Parathyroid adenoma (tissue), 2 donors: ENCODE measurements around the gene UTF1.

Source experiments
- H2AFZ ChIP-seq: fragments of 300-600 bp; sonication (generic); one replicate; pipeline ENCODE4 v1.7.0; 2017; ENCODE audit warnings: antibody characterized with exemption, mild to moderate bottlenecking
- H3K27ac ChIP-seq: fragments of 300-600 bp; sonication (generic); one replicate; pipeline ENCODE4 v1.7.0; 2017
- H3K27me3 ChIP-seq: fragments of 300-600 bp; sonication (generic); one replicate; pipeline ENCODE4 v1.7.0; 2017; ENCODE audit warnings: low read length; ENCODE audit not compliant: control insufficient read depth, insufficient read depth
- H3K36me3 ChIP-seq: fragments of 300-600 bp; sonication (generic); one replicate; pipeline ENCODE4 v1.7.0; 2017; ENCODE audit warnings: low read length; ENCODE audit not compliant: control insufficient read depth, insufficient read depth
- H3K4me1 ChIP-seq: fragments of 300-600 bp; sonication (generic); one replicate; pipeline ENCODE4 v1.7.0; 2017; ENCODE audit warnings: control low read depth
- H3K4me2 ChIP-seq: fragments of 300-600 bp; sonication (generic); one replicate; pipeline ENCODE4 v1.7.0; 2017; ENCODE audit warnings: low read length
- H3K4me3 ChIP-seq: fragments of 300-600 bp; sonication (generic); one replicate; pipeline ENCODE4 v1.7.0; 2017; ENCODE audit warnings: low read depth, low read length
- H3K79me2 ChIP-seq: fragments of 300-600 bp; sonication (generic); one replicate; pipeline ENCODE4 v1.7.0; 2017; ENCODE audit warnings: control low read depth
- H3K9ac ChIP-seq: fragments of 300-600 bp; sonication (generic); one replicate; pipeline ENCODE4 v1.7.0; 2017; ENCODE audit warnings: mild to moderate bottlenecking
- H3K9me3 ChIP-seq: fragments of 300-600 bp; sonication (generic); one replicate; pipeline ENCODE4 v1.7.0; 2017; ENCODE audit warnings: low read length; ENCODE audit not compliant: control insufficient read depth
- CTCF ChIP-seq: fragments of 300-600 bp; sonication (generic); IDR thresholded peaks from one replicate; pipeline ENCODE4 v1.7.0; 2017; ENCODE audit warnings: antibody characterized with exemption, mild to moderate bottlenecking
- donor health status: primary hyperparathyroidism.

UTF1 gene

DNA sequence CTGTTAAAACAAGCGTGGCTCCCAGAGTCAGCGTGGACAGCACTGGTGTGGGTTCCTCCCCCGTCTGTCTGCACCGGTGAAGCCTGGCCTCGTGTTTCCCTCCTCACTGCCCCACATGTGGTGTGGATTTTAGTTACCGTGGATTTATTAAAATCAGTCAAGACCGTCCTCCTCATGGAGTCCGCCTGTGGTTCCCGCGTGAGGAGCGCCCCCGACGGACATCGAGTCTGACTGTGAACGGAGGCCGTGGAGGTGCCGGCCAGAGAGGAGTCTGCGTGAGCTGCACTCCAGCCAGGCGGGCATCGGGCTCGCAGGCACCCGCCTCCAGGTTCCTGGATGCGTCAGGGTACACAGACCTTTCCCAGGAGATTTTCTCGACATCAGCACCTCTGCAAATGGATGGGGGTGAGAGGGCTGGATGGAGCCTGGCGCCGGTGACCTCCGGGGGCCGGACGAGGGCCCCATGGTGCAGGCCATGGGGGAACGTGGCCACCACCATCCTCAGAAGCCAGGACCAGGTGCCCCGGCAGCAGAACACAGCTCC, 26.3 kb upstream of the UTF1 start:
- no peak overlapping the region for H3K4me2 ChIP-seq
- H2AFZ ChIP-seq: no peak overlapping the region
- no peaks in the 10 kb centered on the region for H3K79me2 ChIP-seq
- H3K9ac ChIP-seq: no peak overlapping the region
- no peak overlapping the region for H3K27ac ChIP-seq
- no peak for TF ChIP-seq CTCF
- no peaks in the 10 kb centered on the region for H3K36me3 ChIP-seq
- no peaks in the 10 kb centered on the region for H3K4me1 ChIP-seq
- H3K27me3 ChIP-seq: no peaks in the 10 kb centered on the region
- no peaks in the 10 kb centered on the region for H3K9me3 ChIP-seq
- H3K4me3 ChIP-seq: no peak overlapping the region

DNA sequence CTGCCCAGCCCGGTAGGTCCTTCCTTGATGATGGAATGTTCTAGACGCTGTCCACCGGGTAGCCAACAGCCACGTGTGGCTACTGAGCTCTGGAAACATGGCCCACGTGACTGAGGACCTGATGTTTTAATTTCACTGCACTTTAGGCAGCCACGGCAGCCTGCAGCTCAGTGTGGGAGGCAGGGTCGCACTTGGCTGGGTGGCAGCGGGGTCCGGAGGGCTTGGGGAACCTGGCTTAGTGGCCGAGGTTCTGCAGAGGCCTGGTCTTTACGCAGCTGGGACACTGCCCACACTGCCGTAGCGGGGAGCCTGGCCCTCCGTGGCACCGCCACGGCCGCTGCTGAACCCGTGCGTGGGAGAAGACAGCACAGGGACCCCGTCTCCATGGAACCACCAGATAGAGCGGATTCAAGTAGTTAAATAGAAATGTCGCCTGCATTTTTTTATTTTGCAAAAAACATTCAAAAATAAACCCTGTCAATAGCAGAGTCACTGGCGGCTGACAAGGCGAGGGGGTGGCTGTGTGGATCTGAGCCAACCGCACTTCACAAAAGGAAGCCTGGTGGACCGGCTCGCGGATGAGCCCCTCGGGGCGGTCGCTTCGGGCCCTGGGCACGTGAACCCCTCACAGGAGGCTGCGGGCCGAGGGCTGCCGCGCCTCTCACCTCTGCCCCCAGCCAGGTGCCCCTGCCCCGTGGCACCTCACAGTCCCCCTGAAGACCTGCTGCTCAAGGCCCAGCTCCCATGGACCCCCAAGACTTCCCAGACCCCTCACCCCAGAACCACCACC, 25.6 kb upstream of the UTF1 start:
- Histone ChIP-seq H3K4me1 (no peaks in the 10 kb centered on the region), H3K4me3 (no peak overlapping the region), H3K27ac (no peak overlapping the region), H3K4me2 (no peak overlapping the region), H3K36me3 (no peaks in the 10 kb centered on the region), H2AFZ (no peak overlapping the region), H3K9ac (no peak overlapping the region), H3K79me2 (no peaks in the 10 kb centered on the region), H3K27me3 (no peaks in the 10 kb centered on the region), H3K9me3 (no peaks in the 10 kb centered on the region)
- no peak for TF ChIP-seq CTCF

DNA sequence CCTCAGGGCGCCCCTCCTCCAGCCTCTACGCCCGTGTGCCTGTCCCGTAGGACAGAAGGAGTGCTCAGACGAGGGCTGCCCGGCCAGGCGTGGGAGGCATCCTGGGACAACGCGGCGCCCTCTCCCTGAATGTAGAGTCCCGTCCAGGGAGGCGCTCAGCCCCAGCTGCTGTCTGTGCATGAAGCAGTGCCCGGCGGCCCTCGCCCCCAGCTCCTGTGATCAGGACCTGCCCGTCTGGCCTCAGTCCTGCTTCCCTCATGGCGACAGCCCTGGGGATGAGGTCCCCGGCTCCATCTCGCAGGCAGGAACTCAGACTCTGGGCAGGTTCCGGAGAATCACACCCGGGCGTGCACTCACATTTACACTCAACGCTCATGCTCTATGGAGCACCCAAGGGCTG, 24.9 kb upstream of the UTF1 start:
- Histone ChIP-seq H3K9me3 (no peaks in the 10 kb centered on the region), H3K79me2 (no peaks in the 10 kb centered on the region), H3K9ac (no peak overlapping the region), H3K36me3 (no peaks in the 10 kb centered on the region), H3K27ac (no peak overlapping the region), H3K27me3 (no peaks in the 10 kb centered on the region), H3K4me1 (no peaks in the 10 kb centered on the region), H3K4me2 (no peak overlapping the region), H3K4me3 (no peak overlapping the region), H2AFZ (no peak overlapping the region)
- TF ChIP-seq CTCF: no peak

DNA sequence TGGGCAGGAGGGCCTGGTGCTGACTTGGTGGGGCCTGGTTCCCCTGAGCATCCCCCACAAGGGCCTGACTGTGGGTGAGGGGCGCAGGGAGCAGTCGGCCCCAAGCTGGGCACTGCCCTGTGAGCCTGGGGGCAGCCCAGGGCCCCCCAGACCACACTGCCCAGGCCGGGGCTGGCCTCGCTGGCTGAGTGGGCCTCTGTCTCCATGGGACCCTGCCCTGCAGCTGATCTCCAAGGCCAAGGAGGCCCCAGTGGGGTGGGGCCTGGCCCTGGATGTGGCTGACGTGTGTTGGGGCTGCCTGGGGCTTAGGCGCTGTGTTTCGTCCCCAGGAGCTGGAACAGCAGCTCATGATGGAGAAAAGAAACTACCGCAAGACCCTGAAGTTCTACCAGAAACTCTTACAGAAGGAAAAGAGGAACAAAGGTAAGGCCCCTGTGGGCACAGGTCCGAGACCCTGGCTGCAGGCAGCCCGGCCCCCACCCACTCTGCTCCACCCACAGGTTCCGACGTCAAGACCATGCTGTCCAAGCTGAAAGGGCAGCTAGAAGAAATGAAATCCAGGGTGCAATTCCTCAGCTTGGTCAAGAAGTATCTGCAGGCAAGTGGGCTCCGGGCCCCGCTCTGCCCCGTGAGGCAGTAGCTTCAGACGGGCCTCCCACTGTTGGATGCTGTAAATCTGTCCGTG, 23.5 kb upstream of the UTF1 start:
- Histone ChIP-seq H3K9ac (no peak overlapping the region), H3K36me3 (no peaks in the 10 kb centered on the region), H3K9me3 (no peaks in the 10 kb centered on the region), H3K4me2 (no peak overlapping the region), H3K4me1 (no peaks in the 10 kb centered on the region), H3K27ac (no peak overlapping the region), H2AFZ (no peak overlapping the region), H3K4me3 (no peak overlapping the region), H3K27me3 (no peaks in the 10 kb centered on the region), H3K79me2 (no peaks in the 10 kb centered on the region)
- TF ChIP-seq CTCF: no peak
